A673 (cell line): ENCODE measurements around the gene POMT2. TPM values are rescaled to one million over a fixed set of nuclear protein-coding genes. Genes with fewer than 3 reads are reported as not detected.

Experiments
- BruUV-seq: library from RNA; stranded (reverse); fragments of 400-500 nt; replicated peaks from 2 replicates; lab custom pipeline; 2021; lab: Mats Ljungman, UMichigan
- CTCF ChIA-PET: fragments of 300-600 bp; sonication (Branson Sonifier 250); formaldehyde crosslinking; loops from one replicate; lab custom pipeline; 2022; ENCODE audit warnings: antibody characterized with exemption; lab: Charles Lee
- POLR2A ChIA-PET: fragments of 300-600 bp; sonication (Branson Sonifier 250); formaldehyde crosslinking; loops from one replicate; lab custom pipeline; 2022; ENCODE audit warnings: antibody characterized with exemption; ENCODE audit not compliant: low non-redundant PET; lab: Charles Lee
- DNase-seq: peaks from one replicate; pipeline ENCODE4 v3.0.0-alpha.2; 2015; ENCODE audit warnings: low spot score
- H3K27ac ChIP-seq: fragments of 200-600 bp; sonication (generic); 2 replicates; pipeline ENCODE4 v1.5.1; 2016; ENCODE audit warnings: mixed run types, low read depth, mild to moderate bottlenecking, mixed read lengths, antibody characterized with exemption, low read length; ENCODE audit not compliant: poor library complexity, severe bottlenecking
- H3K27me3 ChIP-seq: fragments of 200-600 bp; sonication (generic); replicated peaks from 2 replicates; pipeline ENCODE4 v1.6.1; 2017; ENCODE audit warnings: mixed run types, low read depth, mild to moderate bottlenecking, mixed read lengths, antibody characterized with exemption, low read length; ENCODE audit not compliant: insufficient read depth, poor library complexity
- H3K36me3 ChIP-seq: fragments of 200-600 bp; sonication (generic); 2 replicates; pipeline ENCODE4 v1.6.1; 2016; ENCODE audit warnings: mixed run types, mild to moderate bottlenecking, mixed read lengths, antibody characterized with exemption, low read length; ENCODE audit not compliant: insufficient read depth, poor library complexity, severe bottlenecking
- H3K4me1 ChIP-seq: fragments of 200-600 bp; sonication (generic); 2 replicates; pipeline ENCODE4 v1.6.1; 2017; ENCODE audit warnings: mixed run types, mild to moderate bottlenecking, mixed read lengths, antibody characterized with exemption, low read length; ENCODE audit not compliant: insufficient read depth, poor library complexity, severe bottlenecking
- H3K4me3 ChIP-seq: fragments of 200-600 bp; sonication (generic); 2 replicates; pipeline ENCODE4 v1.5.1; 2016; ENCODE audit warnings: low read depth, mixed run types, mild to moderate bottlenecking, mixed read lengths, low read length; ENCODE audit not compliant: poor library complexity, severe bottlenecking
- H3K9me3 ChIP-seq: fragments of 200-600 bp; sonication (generic); 2 replicates; pipeline ENCODE4 v1.6.1; 2016; ENCODE audit warnings: mixed run types, low read depth, mild to moderate bottlenecking, mixed read lengths, antibody characterized with exemption, low read length; ENCODE audit not compliant: poor library complexity, severe bottlenecking
- CTCF ChIP-seq: fragments of 300-800, 200-600 bp; sonication (generic); conservative IDR thresholded peaks from 2 replicates; pipeline ENCODE4 v1.5.1; 2017; ENCODE audit warnings: low read depth, mild to moderate bottlenecking, antibody characterized with exemption, low read length, moderate library complexity, mixed read lengths
- EZH2 ChIP-seq: fragments of 200-600 bp; sonication (generic); IDR thresholded peaks from 2 replicates; pipeline ENCODE4 v1.6.1; 2017; ENCODE audit warnings: borderline replicate concordance, low read depth, mild to moderate bottlenecking, mixed read lengths, antibody characterized with exemption, low read length; ENCODE audit not compliant: poor library complexity, severe bottlenecking
- intact Hi-C: fragments of 100-400 bp; cut with micrococcal nuclease; formaldehyde crosslinking; loops from one replicate; pipeline ENCODE4 v1.10.0; 2022; ENCODE audit not compliant: unreplicated experiment
- total RNA-seq: library from RNA; stranded (reverse); gene quantifications from 2 replicates; pipeline ENCODE4 v1.2.3, GENCODE V29; 2021

The POMT2 gene
- total RNA-seq, 1 experiment from 2014 or later: 55.6 TPM

GRCh38 chr14:77238996-77239395 is 81.7 kb downstream of the POMT2 start:
- intact Hi-C loops: no loop called here
- DNase-seq: no peak
- CTCF ChIA-PET: no interaction called here

DNA sequence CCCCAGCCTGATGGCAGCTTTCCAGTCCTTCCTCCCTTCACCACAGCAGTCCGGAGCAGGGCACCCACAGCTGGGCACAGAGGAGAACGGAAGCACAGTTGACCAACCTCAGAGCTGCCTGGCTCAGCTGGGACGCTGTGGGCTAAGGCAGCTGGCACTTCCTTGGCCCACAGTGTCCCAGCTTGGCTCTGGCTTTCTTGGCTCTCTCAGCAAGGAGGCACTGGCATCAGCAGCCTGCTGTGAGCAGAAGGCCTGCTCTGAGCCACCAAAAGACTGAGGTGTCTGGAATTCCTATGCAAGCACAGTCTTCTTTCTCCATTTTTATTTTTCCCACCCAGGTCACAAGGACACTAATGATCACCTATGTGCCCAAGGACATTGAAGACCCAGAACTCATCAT is 82.3 kb downstream of the POMT2 start:
- H3K9me3 ChIP-seq: no peaks in the 10 kb centered on the region
- TF ChIP-seq EZH2 (no peak), CTCF (no peak)
- H3K36me3 ChIP-seq: no peaks in the 10 kb centered on the region
- no peak for DNase-seq
- no TSS peak for BruUV-seq
- ChIA-PET CTCF (no interaction called here), POLR2A (no interaction called here)
- intact Hi-C loops: no loop called here
- no peaks in the 10 kb centered on the region for H3K27me3 ChIP-seq
- no peaks in the 10 kb centered on the region for H3K4me1 ChIP-seq
- no peak overlapping the region for H3K4me3 ChIP-seq
- no peak overlapping the region for H3K27ac ChIP-seq

More at GRCh38 chr14:77238996-77239395, 81.7 kb downstream of the POMT2 start:
- Histone ChIP-seq H3K27ac (no peak overlapping the region), H3K9me3 (no peaks in the 10 kb centered on the region), H3K36me3 (no peaks in the 10 kb centered on the region), H3K4me1 (no peaks in the 10 kb centered on the region), H3K27me3 (no peaks in the 10 kb centered on the region), H3K4me3 (no peak overlapping the region)
- POLR2A ChIA-PET: no interaction called here
- no peak for TF ChIP-seq EZH2
- no peak for TF ChIP-seq CTCF
- no TSS peak for BruUV-seq

DNA sequence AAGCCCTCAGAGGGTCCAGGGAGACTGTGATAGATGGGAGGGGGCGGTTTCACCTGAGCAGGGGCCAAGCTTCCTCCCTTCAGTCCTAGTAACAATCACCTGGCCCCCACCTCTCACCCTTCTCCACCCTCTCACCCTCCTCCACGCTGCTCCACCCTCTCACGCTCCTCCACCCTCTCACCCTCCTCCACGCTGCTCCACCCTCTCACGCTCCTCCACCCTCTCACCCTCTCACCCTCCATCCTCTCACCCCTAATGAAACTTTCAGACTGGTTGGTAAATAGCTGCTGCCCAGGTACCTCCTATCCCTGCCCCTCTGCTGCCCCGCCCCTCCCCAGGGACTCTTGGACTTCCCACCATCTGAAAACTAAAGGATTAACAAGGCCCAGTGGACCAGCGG is 83.9 kb downstream of the POMT2 start:
- CTCF ChIA-PET: no interaction called here
- POLR2A ChIA-PET: no interaction called here
- H3K4me1 ChIP-seq: no peaks in the 10 kb centered on the region
- no peaks in the 10 kb centered on the region for H3K9me3 ChIP-seq
- no peak overlapping the region for H3K27ac ChIP-seq
- intact Hi-C loops: no loop called here
- TF ChIP-seq CTCF: no peak
- no peak for TF ChIP-seq EZH2
- DNase-seq: no peak
- H3K36me3 ChIP-seq: no peaks in the 10 kb centered on the region
- H3K27me3 ChIP-seq: no peaks in the 10 kb centered on the region
- no TSS peak for BruUV-seq
- H3K4me3 ChIP-seq: no peak overlapping the region
